HCT116 (cell line): ENCODE results near the gene RANBP6. TPM values are rescaled to one million over a fixed set of nuclear protein-coding genes. Genes with fewer than 3 reads are reported as not detected.

Source experiments
- ATAC-seq: fragments of 200-7000 bp; cut with Tn5 transposase; 2 replicates; pipeline ENCODE4 v1.9.1; 2020; ENCODE audit warnings: mild to moderate bottlenecking, moderate library complexity
- BruUV-seq: library from RNA; stranded (reverse); fragments of 400-500 nt; replicated peaks from 2 replicates; lab custom pipeline; 2021; lab: Mats Ljungman, UMichigan
- CTCF ChIA-PET: fragments of 300-600 bp; sonication (Branson Sonifier 250); formaldehyde crosslinking; loops from one replicate; lab custom pipeline; 2021; ENCODE audit warnings: antibody characterized with exemption; lab: Charles Lee
- POLR2A ChIA-PET: fragments of 300-600, 350-600 bp; sonication (Branson Sonifier 250); formaldehyde crosslinking; loops from one replicate; lab custom pipeline; 2021; ENCODE audit warnings: antibody characterized with exemption; lab: Charles Lee
- RAD21 ChIA-PET, 2 experiments: fragments of 300-600 bp; sonication (Branson Sonifier 250); formaldehyde crosslinking; loops; one replicate each; lab custom pipeline; 2023; ENCODE audit warnings: low total read pairs in 2 of 2; ENCODE audit not compliant: uncharacterized antibody in 2 of 2, unreplicated experiment in 2 of 2, low non-redundant PET in 1 of 2; lab: Charles Lee
- DNase-seq: peaks from one replicate; pipeline ENCODE4 v3.0.0-alpha.2; 2010; ENCODE audit warnings: low read depth, low spot score
- H2AFZ ChIP-seq: fragments of 200-600 bp; shearing (Covaris generic), sonication (generic); 2 replicates; pipeline ENCODE4 v1.6.1; 2017; ENCODE audit warnings: low read depth, mixed run types, mixed read lengths, antibody characterized with exemption, low read length; ENCODE audit not compliant: poor library complexity, severe bottlenecking
- H3K27ac ChIP-seq: 2 replicates; pipeline ENCODE4 v1.5.1; 2012; ENCODE audit warnings: low read depth, low read length
- H3K27me3 ChIP-seq: fragments of 200-600 bp; sonication (generic); 2 replicates; pipeline ENCODE4 v1.6.1; 2016; ENCODE audit warnings: mixed run types, low read length, mixed read lengths; ENCODE audit not compliant: insufficient read depth
- H3K36me3 ChIP-seq, 2 experiments: fragments of 200-500 bp in 1 of 2; fragments of 200-600 bp in 1 of 2; sonication (Bioruptor generic) in 1 of 2; sonication (generic) in 1 of 2; 2 replicates each; pipeline versions ENCODE4 v1.5.1 to v1.6.1; 2014 to 2016; ENCODE audit warnings: low read length in 2 of 2, inconsistent platforms in 1 of 2, mixed read lengths in 1 of 2, mixed run types in 1 of 2; ENCODE audit not compliant: insufficient read depth in 2 of 2, control insufficient read depth in 1 of 2
- H3K4me1 ChIP-seq, 2 experiments: fragments of 200-600 bp in 1 of 2; sonication (generic) in 1 of 2; 2 replicates each; pipeline versions ENCODE4 v1.5.1 to v1.6.1; 2012 to 2017; ENCODE audit warnings: low read length in 2 of 2, inconsistent platforms in 1 of 2, mild to moderate bottlenecking in 1 of 2, mixed read lengths in 1 of 2, mixed run types in 1 of 2, moderate library complexity in 1 of 2; ENCODE audit not compliant: insufficient read depth in 2 of 2, control insufficient read depth in 1 of 2
- H3K4me2 ChIP-seq: fragments of 200-600 bp; sonication (generic); 2 replicates; pipeline ENCODE4 v1.6.1; 2017; ENCODE audit warnings: mixed run types, low read length, mixed read lengths
- H3K4me3 ChIP-seq, 2 experiments: fragments of 200-600 bp in 1 of 2; sonication (generic) in 1 of 2; replicated peaks in 1 of 2; 2 replicates each; pipeline ENCODE4 v1.5.1; 2011 to 2016; ENCODE audit warnings: low read length in 2 of 2, control low read depth in 1 of 2, low read depth in 1 of 2, mild to moderate bottlenecking in 1 of 2, mixed read lengths in 1 of 2, mixed run types in 1 of 2
- H3K79me2 ChIP-seq: fragments of 200-600 bp; sonication (generic); 2 replicates; pipeline ENCODE4 v1.6.1; 2017; ENCODE audit warnings: mild to moderate bottlenecking, mixed run types, low read length, moderate library complexity, mixed read lengths; ENCODE audit not compliant: insufficient read depth
- H3K9ac ChIP-seq: fragments of 200-600 bp; sonication (generic); 2 replicates; pipeline ENCODE4 v1.6.1; 2016; ENCODE audit warnings: low read length, mixed read lengths
- H3K9me2 ChIP-seq: fragments of 200-600 bp; sonication (generic), shearing (Covaris generic); 2 replicates; pipeline ENCODE4 v1.6.1; 2017; ENCODE audit warnings: mixed run types, mild to moderate bottlenecking, moderate library complexity; ENCODE audit not compliant: insufficient read depth
- H3K9me3 ChIP-seq, 2 experiments: fragments of 200-500 bp in 1 of 2; fragments of 200-600 bp in 1 of 2; sonication (Bioruptor generic) in 1 of 2; sonication (generic) in 1 of 2; 2 replicates each; pipeline ENCODE4 v1.6.1; 2014 to 2017; ENCODE audit warnings: low read length in 2 of 2, mixed read lengths in 2 of 2, inconsistent platforms in 1 of 2, low read depth in 1 of 2, mild to moderate bottlenecking in 1 of 2, mixed run types in 1 of 2, moderate library complexity in 1 of 2; ENCODE audit not compliant: control insufficient read depth in 1 of 2, insufficient read depth in 1 of 2
- H4K20me1 ChIP-seq: fragments of 200-600 bp; sonication (generic), shearing (Covaris generic); 2 replicates; pipeline ENCODE4 v1.6.1; 2017; ENCODE audit warnings: mixed run types, mild to moderate bottlenecking, moderate library complexity; ENCODE audit not compliant: insufficient read depth
- ATF3 ChIP-seq: IDR thresholded peaks from 2 replicates; pipeline ENCODE4 v1.6.1; 2012
- CBX3 ChIP-seq: IDR thresholded peaks from 2 replicates; pipeline ENCODE4 v1.6.1; 2012; ENCODE audit warnings: low read depth
- EGR1 ChIP-seq: IDR thresholded peaks from 2 replicates; pipeline ENCODE4 v1.6.1; 2012; ENCODE audit warnings: low read depth
- ELF1 ChIP-seq: IDR thresholded peaks from 2 replicates; pipeline ENCODE4 v1.6.1; 2012; ENCODE audit warnings: low read depth, borderline replicate concordance
- EZH2 ChIP-seq: fragments of 200-600 bp; sonication (generic); IDR thresholded peaks from 2 replicates; pipeline ENCODE4 v1.6.1; 2017; ENCODE audit warnings: antibody characterized with exemption, mixed run types
- FOSL1 ChIP-seq: IDR thresholded peaks from 2 replicates; pipeline ENCODE4 v1.6.1; 2012; ENCODE audit warnings: low read depth
- JUND ChIP-seq: IDR thresholded peaks from 2 replicates; pipeline ENCODE4 v1.6.1; 2012
- MAX ChIP-seq: IDR thresholded peaks from 2 replicates; pipeline ENCODE4 v1.6.1; 2012
- POLR2A ChIP-seq: IDR thresholded peaks from 2 replicates; pipeline ENCODE4 v1.7.0; 2011; ENCODE audit warnings: borderline replicate concordance; ENCODE audit not compliant: insufficient read depth, insufficient read length; ENCODE audit errors: extremely low read depth
- intact Hi-C: fragments of 100-400 bp; cut with micrococcal nuclease; formaldehyde crosslinking; loops from 2 replicates; pipeline ENCODE4 v1.10.0; 2022
- total RNA-seq: library from RNA; stranded (reverse); gene quantifications from one replicate; pipeline ENCODE4 v1.2.1, GENCODE V29; 2021; ENCODE audit not compliant: unreplicated experiment
- TF ChIP-seq, protein P1 (sequence below), 3 experiments: fragments of 200-600 bp in 1 of 3; sonication (generic) in 1 of 3; IDR thresholded peaks in 2 of 3; conservative IDR thresholded peaks in 1 of 3; 2 replicates each; pipeline ENCODE4 v1.5.1; 2012 to 2017; ENCODE audit warnings: low read depth in 2 of 3, low read length in 2 of 3, antibody characterized with exemption in 1 of 3, borderline replicate concordance in 1 of 3, control low read depth in 1 of 3, mild to moderate bottlenecking in 1 of 3, mixed read lengths in 1 of 3, mixed run types in 1 of 3, moderate library complexity in 1 of 3; ENCODE audit not compliant: insufficient read depth in 1 of 3

The RANBP6 gene
- total RNA-seq, 1 experiment from 2014 or later: 12.7 TPM

GRCh38 chr9:6014670-6015270 is 654 bp downstream of the RANBP6 start:
- CTCF ChIA-PET: interaction anchor here (1.1 kb wide), 1 partner anchor 9 kb away, joined by 6 read pairs; no protein-coding TSS in a partner anchor
- RAD21 ChIA-PET: no interaction called here

More at GRCh38 chr9:6014670-6015270, 654 bp downstream of the RANBP6 start:
- Histone ChIP-seq H3K9me2 (no peaks in the 10 kb centered on the region), H3K27me3 (no peaks in the 10 kb centered on the region), H2AFZ (peak overlapping the region; percentile 46), H3K36me3 (peaks cover 7 to 19% of the 10 kb centered on the region in 2 experiments; a peak in 2 of 4 replicates), H3K9me3 (no peaks in the 10 kb centered on the region), H3K9ac (peak overlapping the region; percentile 75), H3K4me2 (peak overlapping the region; percentile 87), H3K27ac (peak overlapping the region; percentile 35; the same call in 1 of the 2 replicates), H3K79me2 (peaks cover 51% of the 10 kb centered on the region), H3K4me3 (peak overlapping the region; percentile 84 to 90), H4K20me1 (no peaks in the 10 kb centered on the region), H3K4me1 (peaks cover 0 to 14% of the 10 kb centered on the region in 2 experiments; a peak in 3 of 4 replicates)
- TSS peak; percentile 56 for BruUV-seq
- POLR2A ChIA-PET: interaction anchor here (1.1 kb wide), 1 partner anchor 9 kb away, joined by 10 read pairs; no protein-coding TSS in a partner anchor
- ATAC-seq: peak; percentile 3; the same call in 1 of the 2 replicates
- peak; percentile 7 for DNase-seq
- intact Hi-C loops: no loop called here
- TF ChIP-seq, protein P1, sequence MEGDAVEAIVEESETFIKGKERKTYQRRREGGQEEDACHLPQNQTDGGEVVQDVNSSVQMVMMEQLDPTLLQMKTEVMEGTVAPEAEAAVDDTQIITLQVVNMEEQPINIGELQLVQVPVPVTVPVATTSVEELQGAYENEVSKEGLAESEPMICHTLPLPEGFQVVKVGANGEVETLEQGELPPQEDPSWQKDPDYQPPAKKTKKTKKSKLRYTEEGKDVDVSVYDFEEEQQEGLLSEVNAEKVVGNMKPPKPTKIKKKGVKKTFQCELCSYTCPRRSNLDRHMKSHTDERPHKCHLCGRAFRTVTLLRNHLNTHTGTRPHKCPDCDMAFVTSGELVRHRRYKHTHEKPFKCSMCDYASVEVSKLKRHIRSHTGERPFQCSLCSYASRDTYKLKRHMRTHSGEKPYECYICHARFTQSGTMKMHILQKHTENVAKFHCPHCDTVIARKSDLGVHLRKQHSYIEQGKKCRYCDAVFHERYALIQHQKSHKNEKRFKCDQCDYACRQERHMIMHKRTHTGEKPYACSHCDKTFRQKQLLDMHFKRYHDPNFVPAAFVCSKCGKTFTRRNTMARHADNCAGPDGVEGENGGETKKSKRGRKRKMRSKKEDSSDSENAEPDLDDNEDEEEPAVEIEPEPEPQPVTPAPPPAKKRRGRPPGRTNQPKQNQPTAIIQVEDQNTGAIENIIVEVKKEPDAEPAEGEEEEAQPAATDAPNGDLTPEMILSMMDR (IDR thresholded peaks at IDR 0.05 in 2 of 3, conservative IDR thresholded peaks at IDR 0.05 in 1 of 3; ENCODE audit: borderline replicate concordance in 1 of 3, insufficient read depth in 1 of 3, low read depth in 2 of 3, low read length in 2 of 3): no peak
- TF ChIP-seq JUND (peak; percentile 49; the same call in 1 of the 2 replicates), FOSL1 (peak; percentile 55), EGR1 (no peak), MAX (0 out of 2 replicates have a peak, but pooled peaks have one; percentile 19), POLR2A (no peak), EZH2 (no peak), CBX3 (no peak), ATF3 (no peak), ELF1 (no peak)
